HEK293T (cell line): ENCODE data around the gene MAPRE2.

ENCODE experiments used
- ARNT ChIP-seq: fragments of 450-650 bp; IDR thresholded peaks from 2 replicates; pipeline ENCODE4 v1.6.1; 2017; ENCODE audit warnings: mild to moderate bottlenecking
- BHLHE40 ChIP-seq: fragments of 450-650 bp; IDR thresholded peaks from 2 replicates; pipeline ENCODE4 v1.6.1; 2016; ENCODE audit warnings: mild to moderate bottlenecking, moderate library complexity, borderline replicate concordance
- FOXA1 ChIP-seq: fragments of 450-650 bp; IDR thresholded peaks from 2 replicates; pipeline ENCODE4 v1.6.1; 2016; ENCODE audit warnings: mild to moderate bottlenecking
- FOXK2 ChIP-seq: fragments of 450-650 bp; IDR thresholded peaks from 2 replicates; pipeline ENCODE4 v1.6.1; 2016; ENCODE audit warnings: mild to moderate bottlenecking
- FOXM1 ChIP-seq: fragments of 450-650 bp; IDR thresholded peaks from 2 replicates; pipeline ENCODE4 v1.6.1; 2017; ENCODE audit warnings: mild to moderate bottlenecking, borderline replicate concordance
- PKNOX1 ChIP-seq: fragments of 450-650 bp; IDR thresholded peaks from 2 replicates; pipeline ENCODE4 v1.6.1; 2016
- SP1 ChIP-seq: fragments of 450-650 bp; IDR thresholded peaks from 2 replicates; pipeline ENCODE4 v1.6.1; 2017

- no peak for TF ChIP-seq SP1
- no peak for TF ChIP-seq FOXK2
- no peak for TF ChIP-seq BHLHE40
- TF ChIP-seq ARNT, result no peak
- TF ChIP-seq PKNOX1, result no peak
- no peak for TF ChIP-seq FOXA1
- TF ChIP-seq FOXM1, result no peak
These were observed 30.2 kb upstream of the MAPRE2 start for GRCh38 chr18:35010993-35011392.
